ENCODE measurements around the gene LMBRD1.

DNA sequence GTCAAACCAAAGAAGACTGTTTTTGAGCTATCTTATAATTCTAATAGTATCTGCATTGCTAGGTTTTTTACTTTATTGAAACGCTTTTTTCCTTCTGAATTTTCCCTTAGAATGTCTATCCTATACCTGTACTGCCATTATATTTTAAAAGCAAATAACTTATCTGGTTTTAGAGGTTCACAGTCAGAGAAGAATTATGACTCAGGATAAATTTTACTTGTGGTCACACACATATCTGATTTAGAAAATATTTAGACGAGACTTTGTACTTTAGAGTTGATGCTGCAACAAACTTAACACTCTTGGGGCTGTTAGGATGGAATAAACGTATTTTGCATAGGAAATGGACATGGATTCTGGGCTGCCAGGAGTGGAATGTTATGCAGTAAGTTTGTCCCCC is 33.0 kb downstream of the LMBRD1 start:
- TF ChIP-seq, protein P1, sequence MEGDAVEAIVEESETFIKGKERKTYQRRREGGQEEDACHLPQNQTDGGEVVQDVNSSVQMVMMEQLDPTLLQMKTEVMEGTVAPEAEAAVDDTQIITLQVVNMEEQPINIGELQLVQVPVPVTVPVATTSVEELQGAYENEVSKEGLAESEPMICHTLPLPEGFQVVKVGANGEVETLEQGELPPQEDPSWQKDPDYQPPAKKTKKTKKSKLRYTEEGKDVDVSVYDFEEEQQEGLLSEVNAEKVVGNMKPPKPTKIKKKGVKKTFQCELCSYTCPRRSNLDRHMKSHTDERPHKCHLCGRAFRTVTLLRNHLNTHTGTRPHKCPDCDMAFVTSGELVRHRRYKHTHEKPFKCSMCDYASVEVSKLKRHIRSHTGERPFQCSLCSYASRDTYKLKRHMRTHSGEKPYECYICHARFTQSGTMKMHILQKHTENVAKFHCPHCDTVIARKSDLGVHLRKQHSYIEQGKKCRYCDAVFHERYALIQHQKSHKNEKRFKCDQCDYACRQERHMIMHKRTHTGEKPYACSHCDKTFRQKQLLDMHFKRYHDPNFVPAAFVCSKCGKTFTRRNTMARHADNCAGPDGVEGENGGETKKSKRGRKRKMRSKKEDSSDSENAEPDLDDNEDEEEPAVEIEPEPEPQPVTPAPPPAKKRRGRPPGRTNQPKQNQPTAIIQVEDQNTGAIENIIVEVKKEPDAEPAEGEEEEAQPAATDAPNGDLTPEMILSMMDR (IDR thresholded peaks at IDR 0.05), result no peak
- TF ChIP-seq POLR2A (IDR thresholded peaks at IDR 0.05) (no peak), POLR2AphosphoS5 (IDR thresholded peaks at IDR 0.05) (no peak), EP300 (IDR thresholded peaks at IDR 0.05) (no peak)
